Glutamatergic neuron (in vitro differentiated cells): ENCODE measurements around the gene TBX20. TPM values are rescaled to one million over a fixed set of nuclear protein-coding genes. Genes with fewer than 3 reads are reported as not detected.
A peak's percentile ranks its signal among the peaks of the same experiment; 100 is the strongest.

Source experiments
- DNase-seq: peaks from one replicate; pipeline ENCODE4 v3.0.0; 2022
- H3K27ac Mint-ChIP-seq: one replicate; pipeline ENCODE4 v1.8.0; 2020; ENCODE audit warnings: mild to moderate bottlenecking, mixed read lengths, inconsistent platforms; ENCODE audit not compliant: unreplicated experiment
- H3K27me3 Mint-ChIP-seq: one replicate; pipeline ENCODE4 v1.8.0; 2020; ENCODE audit warnings: mild to moderate bottlenecking, moderate library complexity, mixed read lengths, inconsistent platforms; ENCODE audit not compliant: unreplicated experiment
- H3K36me3 Mint-ChIP-seq: one replicate; pipeline ENCODE4 v1.8.0; 2020; ENCODE audit warnings: mild to moderate bottlenecking, mixed read lengths, inconsistent platforms; ENCODE audit not compliant: unreplicated experiment
- H3K4me1 Mint-ChIP-seq: one replicate; pipeline ENCODE4 v1.8.0; 2020; ENCODE audit warnings: mild to moderate bottlenecking, low read depth, mixed read lengths, inconsistent platforms; ENCODE audit not compliant: unreplicated experiment
- H3K4me3 Mint-ChIP-seq: one replicate; pipeline ENCODE4 v1.8.0; 2020; ENCODE audit warnings: mild to moderate bottlenecking, mixed read lengths, inconsistent platforms; ENCODE audit not compliant: unreplicated experiment
- H3K9me3 Mint-ChIP-seq: one replicate; pipeline ENCODE4 v1.8.0; 2020; ENCODE audit warnings: mild to moderate bottlenecking, moderate library complexity, mixed read lengths, inconsistent platforms; ENCODE audit not compliant: unreplicated experiment
- total RNA-seq: library from RNA; stranded (reverse); fragmentation: NEBNext Ultra II Directional; extraction: Animal tissue kit (Norgen Biotek cat#: 25700); gene quantifications from one replicate; pipeline ENCODE4 v1.2.1, GENCODE V29; 2021; ENCODE audit not compliant: unreplicated experiment
- TF ChIP-seq, protein P1 (sequence below): fragments of 200-600 bp; sonication (generic); IDR thresholded peaks from one replicate; pipeline ENCODE4 v1.5.0; 2021; ENCODE audit not compliant: partially characterized antibody, unreplicated experiment

The TBX20 gene
- total RNA-seq, 1 donor from 2014 or later = 1.2 TPM

DNA sequence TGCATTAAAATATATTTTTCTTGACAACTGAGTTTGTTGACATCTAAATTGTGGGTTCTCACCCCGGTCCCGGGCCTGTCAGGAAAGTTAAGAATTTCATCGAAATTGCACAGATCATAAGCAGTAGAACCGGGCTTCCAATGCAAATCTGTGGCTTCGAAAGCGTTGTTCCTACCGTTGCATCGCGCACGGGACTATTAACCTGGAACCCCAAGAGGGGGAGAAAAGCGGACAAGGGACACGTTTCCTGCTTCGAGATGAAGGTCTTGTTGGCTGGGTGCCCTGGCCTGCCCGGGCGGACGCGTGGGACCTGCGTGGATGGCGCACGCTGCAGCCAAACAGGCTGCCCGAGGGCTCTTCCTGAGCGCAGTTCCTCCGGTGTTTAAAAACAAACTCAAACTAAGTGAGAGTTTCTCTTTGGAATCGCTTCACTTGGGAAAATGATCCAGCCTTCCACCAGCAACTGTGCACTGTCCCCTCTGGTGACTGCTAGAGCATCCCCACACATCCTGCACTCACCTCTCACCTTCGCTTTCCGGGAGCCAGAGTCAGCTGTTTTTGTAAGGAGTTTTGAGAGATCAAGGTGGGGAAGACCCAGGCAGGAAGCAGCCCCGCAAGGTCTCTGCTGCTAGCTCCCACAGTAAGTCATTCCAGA lies 5.1 kb upstream of the TBX20 start:
- Mint-ChIP-seq H3K4me3 (no peak overlapping the region), H3K27me3 (peaks cover 40% of the 10 kb centered on the region), H3K9me3 (peaks cover 16% of the 10 kb centered on the region), H3K27ac (no peak overlapping the region), H3K36me3 (no peaks in the 10 kb centered on the region), H3K4me1 (peaks cover 6% of the 10 kb centered on the region)
- DNase-seq = no peak
- TF ChIP-seq, protein P1, sequence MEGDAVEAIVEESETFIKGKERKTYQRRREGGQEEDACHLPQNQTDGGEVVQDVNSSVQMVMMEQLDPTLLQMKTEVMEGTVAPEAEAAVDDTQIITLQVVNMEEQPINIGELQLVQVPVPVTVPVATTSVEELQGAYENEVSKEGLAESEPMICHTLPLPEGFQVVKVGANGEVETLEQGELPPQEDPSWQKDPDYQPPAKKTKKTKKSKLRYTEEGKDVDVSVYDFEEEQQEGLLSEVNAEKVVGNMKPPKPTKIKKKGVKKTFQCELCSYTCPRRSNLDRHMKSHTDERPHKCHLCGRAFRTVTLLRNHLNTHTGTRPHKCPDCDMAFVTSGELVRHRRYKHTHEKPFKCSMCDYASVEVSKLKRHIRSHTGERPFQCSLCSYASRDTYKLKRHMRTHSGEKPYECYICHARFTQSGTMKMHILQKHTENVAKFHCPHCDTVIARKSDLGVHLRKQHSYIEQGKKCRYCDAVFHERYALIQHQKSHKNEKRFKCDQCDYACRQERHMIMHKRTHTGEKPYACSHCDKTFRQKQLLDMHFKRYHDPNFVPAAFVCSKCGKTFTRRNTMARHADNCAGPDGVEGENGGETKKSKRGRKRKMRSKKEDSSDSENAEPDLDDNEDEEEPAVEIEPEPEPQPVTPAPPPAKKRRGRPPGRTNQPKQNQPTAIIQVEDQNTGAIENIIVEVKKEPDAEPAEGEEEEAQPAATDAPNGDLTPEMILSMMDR = no peak

DNA sequence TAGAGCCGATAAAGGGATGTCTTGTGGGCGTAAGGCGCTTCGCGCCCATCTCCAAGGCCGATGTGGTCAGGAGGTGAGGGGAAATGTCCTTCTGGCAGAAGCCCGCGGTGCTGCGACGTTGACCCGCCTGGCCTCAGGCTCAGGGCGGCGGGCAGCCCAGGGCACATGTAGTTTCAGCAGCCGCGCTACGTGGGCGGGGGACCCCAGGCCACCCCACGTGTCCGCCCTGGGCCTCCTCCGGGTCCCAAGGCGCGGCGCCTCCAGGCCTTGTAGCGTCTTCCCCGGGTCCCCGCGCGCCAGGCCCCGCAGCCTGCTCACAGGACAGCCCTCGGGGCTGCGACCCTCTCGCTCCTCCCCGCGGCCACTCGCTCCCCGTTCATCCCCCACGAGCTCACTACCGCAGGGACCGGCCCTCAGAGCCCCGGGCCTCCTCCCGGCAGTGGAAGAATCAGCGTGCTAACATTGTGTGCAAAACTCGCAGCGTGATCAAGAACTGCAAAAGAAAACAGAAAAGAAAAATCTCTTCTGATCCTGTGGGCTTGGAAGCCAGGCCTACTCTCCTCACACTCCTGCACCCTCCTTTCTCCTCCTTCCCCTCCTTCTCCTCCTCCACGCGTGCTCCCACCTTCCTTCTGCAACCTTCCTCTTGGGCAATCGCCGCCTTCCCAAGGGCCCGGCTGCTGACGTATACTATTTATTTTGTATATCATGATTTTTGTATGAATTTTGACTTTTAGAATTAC lies 4.4 kb upstream of the TBX20 start:
- Mint-ChIP-seq H3K36me3 (no peaks in the 10 kb centered on the region), H3K4me1 (peaks cover 6% of the 10 kb centered on the region), H3K4me3 (peak overlapping the region; percentile 60), H3K27ac (no peak overlapping the region), H3K9me3 (peaks cover 16% of the 10 kb centered on the region), H3K27me3 (peaks cover 42% of the 10 kb centered on the region)
- DNase-seq = peak; percentile 43
- TF ChIP-seq, protein P1 = no peak

DNA sequence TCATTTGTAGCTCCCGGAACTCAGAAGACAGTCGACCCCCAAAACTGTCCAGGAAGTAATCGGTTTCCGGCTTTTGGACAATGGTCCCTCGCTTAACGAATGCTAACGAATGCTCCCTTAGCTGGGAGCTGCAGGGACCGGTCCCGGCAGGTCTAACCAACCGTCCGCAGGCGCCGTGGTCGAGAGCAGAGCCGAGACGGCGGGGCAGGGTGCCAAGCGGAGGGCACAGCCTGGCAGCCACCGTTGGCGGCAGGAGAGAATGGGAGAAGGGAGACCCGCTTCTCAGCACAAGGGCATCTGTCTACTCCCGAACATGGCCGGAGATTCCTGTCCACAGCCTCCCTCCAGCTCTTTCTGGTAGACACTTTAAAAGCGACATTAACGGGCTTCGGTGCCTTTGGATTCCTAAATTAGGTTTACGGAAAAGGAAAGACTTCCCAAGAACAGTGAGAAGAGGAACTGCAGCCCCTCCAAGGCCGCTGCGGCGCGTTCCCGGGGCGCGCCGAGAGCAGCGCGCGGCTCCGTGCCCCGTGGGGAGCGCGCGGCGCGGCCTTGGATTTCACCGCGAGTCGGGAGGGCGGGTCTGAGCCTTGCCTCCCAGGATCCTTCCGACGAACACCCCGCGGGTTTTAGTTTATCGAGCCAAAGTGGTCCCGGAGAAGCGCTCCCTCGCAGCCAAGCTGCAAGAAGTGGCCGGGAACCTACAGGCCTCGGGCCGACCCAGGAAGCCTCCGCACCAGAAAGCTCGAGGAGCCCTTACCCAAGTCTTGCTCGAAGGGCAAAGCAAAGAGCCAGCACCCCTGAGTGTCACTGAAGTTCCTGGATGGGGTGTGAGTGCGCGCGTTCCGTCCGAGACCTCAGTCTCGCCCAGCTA lies 3.6 kb upstream of the TBX20 start:
- Mint-ChIP-seq H3K27me3 (peaks cover 43% of the 10 kb centered on the region), H3K27ac (no peak overlapping the region), H3K4me1 (peaks cover 9% of the 10 kb centered on the region)

DNA sequence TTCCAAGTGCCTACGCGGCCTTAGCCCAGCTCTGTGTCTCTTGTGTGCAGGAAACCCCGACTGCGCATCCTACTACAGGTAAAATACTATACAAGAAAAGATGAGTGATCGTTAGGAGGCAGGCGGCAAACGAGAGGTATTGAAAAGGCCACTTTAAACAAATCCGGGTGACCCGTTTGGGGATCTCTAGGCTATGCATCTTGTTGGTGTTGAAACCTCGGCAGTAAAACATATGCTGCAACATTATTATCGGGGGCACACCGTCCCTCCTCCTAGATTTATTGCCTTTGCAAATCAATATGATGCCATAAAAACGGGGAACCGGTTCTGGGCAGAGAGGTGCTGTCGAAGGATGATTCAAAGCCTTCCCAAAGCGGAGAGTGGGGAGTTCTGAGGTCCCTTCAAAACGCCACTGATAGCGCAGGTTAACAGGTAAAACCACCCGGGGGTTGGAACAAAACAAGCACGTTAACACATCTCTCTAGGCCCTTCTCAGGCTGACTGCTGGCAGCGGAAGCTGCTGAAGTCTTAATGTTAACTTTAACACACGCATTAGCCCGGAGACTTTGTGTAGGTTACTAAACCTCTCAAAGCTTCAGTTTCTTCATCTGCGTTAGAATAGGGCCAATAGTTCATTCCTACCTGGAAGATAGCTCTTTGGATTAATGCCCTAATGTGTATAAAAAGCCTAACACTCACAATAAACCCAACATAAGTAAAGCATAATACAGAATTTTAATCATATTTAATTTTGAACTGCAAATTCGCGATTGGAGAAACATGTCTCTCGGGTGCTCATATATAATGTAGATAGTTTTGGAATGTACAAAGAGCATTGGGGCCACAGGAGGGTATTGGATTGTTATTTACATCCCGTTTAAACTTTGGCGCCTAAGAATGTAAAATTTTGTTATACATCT lies 2.6 kb upstream of the TBX20 start:
- H3K9me3 Mint-ChIP-seq = peaks cover 25% of the 10 kb centered on the region
- H3K4me1 Mint-ChIP-seq = peaks cover 9% of the 10 kb centered on the region
- TF ChIP-seq, protein P1 = no peak
- peak overlapping the region; percentile 25 for H3K4me3 Mint-ChIP-seq
- H3K27ac Mint-ChIP-seq = peak overlapping the region; percentile 12
- DNase-seq = no peak
- peaks cover 42% of the 10 kb centered on the region for H3K27me3 Mint-ChIP-seq
- no peaks in the 10 kb centered on the region for H3K36me3 Mint-ChIP-seq

More for the DNA sequence above, 3.6 kb upstream of the TBX20 start:
- TF ChIP-seq, protein P1 = no peak
- no peaks in the 10 kb centered on the region for H3K36me3 Mint-ChIP-seq
- H3K4me3 Mint-ChIP-seq = no peak overlapping the region
- DNase-seq = peak; percentile 34
- H3K9me3 Mint-ChIP-seq = peaks cover 21% of the 10 kb centered on the region
